GM03348 (cell line): Measurements from ENCODE around the gene MYMK.

Source experiments
- DNase-seq: peaks from one replicate; pipeline ENCODE4 v3.0.0; 2012; ENCODE audit warnings: low spot score

Gene MYMK

DNA sequence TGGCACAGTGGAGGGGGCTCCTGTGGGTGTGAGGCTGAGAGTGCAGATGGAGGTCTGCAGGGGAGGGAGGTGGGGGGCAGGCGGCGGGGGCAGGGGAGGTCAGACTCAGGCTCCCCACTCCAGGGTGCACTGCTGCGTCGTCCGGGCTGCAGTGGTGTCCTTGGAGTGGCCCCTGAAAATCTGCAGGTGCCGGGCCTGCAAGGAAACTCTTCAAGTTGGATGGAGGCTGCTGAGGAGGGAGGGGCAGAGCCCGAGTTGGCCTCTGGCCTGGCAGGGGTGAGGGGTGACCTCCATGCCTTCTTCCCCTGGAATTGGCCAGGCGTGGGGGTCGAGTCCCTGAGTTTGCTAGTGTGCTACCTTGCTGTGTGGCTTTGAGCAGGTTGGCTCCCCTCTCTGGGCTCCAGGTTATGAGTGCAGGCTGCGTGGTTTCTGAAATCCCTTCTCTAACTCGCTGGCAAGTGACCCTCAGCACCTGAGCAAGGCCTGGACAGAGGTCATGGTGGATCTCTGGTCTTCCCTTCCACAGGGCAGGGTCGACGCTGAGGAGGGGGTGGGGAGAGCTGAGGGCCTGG lies 10.6 kb upstream of the MYMK start:
- no peak for DNase-seq

DNA sequence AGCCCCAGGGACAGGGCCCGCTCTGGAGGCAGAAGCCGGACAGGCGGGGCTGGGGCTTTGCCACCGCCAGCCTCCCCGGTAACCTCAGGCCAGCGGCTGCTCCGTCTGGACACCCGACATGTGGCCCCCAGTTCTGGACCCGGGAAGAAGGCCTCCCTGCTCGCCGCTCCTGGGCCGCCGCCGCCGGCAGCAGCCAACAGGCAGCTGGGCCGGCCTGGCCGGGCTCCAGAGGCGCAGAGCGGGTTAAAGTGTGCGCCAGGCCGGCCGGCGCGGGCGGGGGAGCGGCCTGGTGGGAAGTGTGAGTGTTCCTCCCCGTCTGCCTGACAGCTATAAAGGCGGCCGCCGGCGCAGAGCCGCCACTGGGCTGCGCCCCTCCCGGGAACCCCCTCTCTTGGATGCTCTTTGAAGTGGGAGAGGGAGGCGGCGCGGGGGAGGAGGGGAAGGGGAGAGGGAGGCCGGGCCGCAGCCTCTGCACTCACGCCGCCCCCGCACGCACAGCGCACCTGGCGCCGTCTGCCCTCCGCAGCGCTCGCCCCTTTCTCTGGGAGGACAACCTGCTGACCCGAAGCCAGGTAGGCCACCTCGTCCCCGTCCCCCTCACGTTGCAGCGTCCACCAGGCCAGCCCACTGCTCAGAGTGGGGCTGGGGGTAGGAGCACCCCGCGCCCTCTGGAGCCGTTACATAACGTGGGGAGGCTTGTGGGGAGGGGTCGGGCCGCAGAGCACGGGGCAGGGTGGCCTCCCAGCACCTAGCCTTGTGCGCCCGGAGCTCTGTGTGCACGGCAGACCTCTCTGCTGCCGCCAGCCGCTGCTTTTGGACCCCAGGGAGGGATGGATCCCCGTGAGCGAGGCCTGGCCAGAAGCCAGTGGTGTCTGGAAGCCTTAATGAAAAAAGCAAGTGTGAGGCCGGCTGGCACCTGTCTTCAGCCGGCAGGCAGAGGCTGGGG lies 9.9 kb upstream of the MYMK start, which contains the start of gene ADAMTSL2:
Gene ADAMTSL2, plus strand, starts transcription at position 359 of the 946 bp plus-strand sequence. CDS start 2,009 bp downstream, outside the sequence.
- DNase-seq = peak; percentile 75

DNA sequence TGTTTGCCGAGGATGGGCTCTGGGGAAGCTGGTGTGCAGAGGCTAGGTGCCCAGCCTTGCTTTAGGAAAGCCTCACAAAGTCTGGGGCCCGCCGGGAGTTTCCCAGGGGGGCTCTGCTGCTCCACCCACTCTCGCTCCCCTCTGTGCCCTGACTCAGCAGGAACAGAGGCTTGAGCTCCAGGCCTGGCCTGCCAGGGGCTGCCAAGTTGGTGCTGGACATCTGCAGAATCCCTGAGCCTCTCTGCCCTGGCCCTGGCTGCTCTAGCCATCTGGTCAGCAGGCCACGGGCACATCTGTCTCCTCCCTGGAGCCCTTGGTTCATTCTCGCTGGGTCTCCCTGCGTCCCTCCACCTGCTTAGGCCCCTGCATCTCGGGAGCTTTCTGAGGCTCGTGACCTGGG lies 9.1 kb upstream of the MYMK start:
- peak; percentile 26 for DNase-seq

DNA sequence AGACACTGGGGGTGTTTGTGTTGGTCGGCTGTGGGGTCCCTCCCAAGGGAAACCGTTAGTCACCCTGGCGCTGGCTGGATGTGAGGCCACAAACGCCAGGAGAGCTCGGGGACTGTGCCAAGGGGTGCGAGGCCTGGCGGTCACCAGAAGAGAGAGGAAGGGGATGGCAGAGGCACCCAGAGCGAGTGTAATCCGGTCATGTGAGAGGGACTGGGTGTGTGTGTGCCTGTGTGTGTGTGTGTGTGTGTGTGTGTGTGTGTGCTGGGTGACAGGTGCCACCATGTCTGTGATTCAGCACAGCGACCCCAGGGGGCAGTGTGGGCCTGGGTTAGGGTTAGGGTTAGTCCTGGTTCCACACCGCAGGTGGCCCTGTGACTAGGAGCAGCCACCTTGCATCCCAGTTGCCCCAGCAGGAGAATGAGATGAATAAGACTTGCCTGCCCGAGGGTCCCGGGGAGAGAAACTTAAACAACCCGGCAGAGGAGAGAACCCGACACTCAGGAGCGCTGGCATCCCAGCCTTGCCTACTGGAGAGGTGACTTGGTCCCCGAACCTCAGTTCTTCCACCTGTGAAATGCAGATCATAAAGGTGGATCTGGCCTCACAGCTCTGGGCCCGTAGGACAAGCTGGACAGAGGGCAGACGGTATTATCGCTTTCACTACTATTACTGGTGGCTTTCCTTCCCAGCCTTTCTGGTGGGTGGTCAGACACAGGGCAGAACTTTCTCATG lies 8.3 kb upstream of the MYMK start:
- peak; percentile 68 for DNase-seq

DNA sequence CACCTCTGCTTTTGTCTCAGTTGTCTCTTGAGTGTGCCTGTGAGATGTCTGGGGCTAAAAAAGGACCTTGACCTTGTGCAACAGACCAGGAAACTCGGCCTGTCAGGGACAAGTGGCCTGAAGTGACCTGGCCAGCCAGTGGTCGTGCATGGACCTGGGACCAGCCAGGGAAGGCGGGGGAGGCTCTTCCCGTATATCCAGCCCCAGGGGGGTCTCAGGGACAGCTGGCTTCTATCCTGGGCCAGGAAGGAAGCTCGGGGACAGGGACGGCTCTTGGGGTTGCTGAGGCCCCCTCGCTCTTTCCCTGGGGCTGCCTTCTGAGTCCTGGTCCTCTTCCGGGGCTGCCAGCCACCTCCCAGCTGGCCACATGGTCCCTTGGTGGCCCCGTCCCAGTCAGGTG lies 6.5 kb upstream of the MYMK start:
- DNase-seq = no peak

DNA sequence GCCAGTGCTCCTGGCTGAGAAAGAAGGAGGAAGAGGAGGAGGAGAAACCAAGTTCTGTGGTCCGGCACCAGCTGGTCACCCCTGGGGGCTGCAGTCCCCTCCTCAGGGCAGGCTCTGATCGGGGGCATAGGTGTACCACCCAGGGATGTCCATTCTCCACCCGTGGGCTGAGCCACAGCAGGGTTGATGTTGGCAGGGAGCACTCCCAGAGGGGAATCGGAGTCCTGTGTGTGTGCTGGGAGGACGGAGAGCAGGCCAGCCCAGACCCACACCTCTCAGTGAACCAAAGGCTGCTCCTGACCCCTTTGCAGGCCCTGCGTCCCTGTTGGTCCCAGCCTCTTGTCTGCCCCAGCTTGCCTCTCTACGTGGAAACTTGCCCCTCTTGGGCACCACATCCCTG lies 5.1 kb upstream of the MYMK start:
- no peak for DNase-seq

DNA sequence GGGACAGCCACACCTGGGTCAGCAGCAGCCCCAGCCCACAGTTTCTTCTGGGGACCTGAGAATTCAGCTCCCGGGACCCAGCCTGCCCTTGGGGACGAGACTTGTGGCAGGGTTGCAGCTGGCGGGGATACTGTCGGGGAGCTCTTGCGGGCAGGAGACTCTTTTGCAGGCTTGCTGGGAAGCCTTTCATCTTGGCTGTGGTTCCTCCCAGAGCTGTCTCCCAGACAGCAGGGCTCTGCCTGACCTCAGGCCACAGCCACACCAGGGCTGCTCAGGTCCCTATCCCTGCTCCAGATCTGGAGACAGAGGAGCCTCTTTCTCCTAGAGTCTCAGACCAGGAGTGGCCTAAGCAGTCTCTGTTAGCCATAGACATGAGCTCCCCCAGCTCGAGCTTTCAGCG lies 4.7 kb upstream of the MYMK start:
- no peak for DNase-seq

DNA sequence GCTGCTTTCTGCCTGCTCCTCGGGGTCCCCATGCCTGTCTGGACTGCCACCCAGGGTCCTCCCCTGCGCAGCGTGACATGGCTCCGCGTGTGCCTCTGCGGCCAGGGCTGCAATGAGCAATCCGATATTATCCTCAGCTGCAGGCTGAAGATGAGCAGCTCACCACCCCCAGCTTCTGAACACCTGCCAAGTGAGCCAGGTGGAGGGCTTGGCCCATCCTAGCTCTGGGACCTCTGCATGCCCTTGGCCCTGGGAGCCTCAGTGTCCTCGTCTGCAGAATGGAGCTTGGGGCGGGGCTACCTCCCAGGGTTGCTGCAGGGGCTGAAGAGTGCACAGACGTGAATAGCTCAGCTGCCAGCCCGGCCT lies 4.1 kb upstream of the MYMK start:
- DNase-seq = no peak

DNA sequence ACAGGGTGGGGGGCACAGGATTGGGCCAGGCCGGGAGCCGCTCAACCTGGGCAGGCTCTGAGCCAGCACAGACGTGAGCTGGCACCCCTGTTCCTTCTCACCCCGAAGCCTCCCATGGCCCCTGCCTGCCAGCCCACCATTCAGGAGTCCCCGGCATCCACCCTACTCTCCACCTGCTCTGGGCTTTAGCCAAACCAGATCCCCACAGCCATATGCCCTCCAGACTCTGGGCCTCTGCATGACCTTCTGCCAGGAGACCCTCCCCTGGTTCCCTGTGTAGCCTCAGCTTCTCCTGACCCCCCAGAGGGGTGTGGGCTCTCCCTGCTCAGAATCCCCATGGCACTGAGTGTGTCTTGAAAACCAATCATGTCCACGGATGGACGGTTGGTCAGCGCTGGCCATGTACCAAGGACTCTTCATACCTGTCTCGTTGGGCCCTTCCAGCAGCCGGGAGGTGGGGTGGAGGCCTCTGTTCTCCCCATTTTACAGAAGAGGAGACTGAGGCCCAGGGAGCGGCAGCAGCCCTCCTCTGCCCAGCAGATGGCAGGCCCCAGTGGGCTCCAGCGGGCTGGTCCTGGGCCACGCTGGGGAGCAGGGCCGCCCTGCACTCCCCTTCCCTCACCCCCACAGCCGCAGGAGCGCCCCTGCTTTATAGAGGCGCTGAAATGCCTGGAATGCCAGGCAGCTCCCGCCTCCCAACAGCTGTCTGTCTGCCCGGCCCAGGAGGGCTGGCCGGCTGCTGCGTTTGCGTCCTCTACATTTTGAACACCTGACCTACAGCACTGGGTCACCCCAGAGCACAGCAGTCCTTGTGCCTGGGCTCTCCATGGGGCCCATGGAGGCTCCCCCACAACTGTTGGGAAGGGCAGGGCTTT lies 3.5 kb upstream of the MYMK start:
- DNase-seq = no peak

DNA sequence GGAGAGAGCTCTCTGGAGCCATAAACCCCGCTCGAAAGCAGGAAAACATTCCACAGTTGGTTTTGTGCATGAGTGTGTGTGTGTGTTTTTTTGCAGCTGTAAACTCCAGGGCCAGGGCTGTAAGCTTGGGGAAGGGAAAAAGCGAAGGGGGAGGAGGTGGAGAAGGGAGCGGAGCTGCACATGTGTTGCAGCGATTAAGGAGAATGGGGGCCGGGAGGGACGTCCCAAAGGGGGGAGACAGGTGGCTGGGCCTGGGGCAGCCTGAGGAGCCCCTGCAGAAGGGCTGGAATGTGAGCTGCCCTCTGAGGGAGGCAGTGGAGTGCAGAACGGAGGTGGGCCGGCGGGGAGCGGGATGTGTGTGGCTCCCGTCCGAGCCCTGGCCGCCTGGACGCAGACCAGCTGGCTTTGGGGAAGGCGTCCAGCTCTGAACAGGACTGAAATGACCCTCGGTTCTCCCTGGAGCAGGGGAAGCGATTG lies 2.7 kb upstream of the MYMK start:
- DNase-seq = no peak

DNA sequence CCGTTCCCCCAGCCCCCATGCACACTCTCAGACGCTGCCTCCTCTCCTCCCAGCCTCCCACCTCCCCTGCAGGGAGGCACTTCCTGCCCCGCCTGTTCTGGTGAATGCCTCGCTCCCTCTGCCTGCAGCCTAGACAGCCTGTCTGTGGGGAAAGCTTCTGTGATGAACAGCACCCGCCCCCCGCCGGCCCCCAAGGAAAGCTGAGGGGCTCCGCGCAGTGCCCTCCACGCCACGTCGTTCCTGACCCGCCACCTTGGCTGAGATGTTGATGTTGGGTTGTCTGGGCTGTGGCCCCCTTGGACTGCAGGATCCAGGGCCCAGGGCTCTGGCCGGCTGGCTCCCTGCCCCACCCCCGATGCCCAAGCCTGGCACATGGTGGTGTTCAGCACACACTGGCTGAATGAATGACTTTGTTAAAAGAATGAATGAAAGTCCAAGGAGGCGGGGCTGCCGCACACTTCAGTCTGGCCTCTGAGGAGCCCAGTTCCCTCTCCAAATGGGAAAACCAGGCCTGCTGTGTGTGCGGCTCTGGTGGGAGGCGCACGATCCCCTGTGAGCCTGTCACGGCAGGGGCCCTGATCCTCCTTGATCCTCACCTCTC lies 2.1 kb upstream of the MYMK start:
- DNase-seq = no peak

DNA sequence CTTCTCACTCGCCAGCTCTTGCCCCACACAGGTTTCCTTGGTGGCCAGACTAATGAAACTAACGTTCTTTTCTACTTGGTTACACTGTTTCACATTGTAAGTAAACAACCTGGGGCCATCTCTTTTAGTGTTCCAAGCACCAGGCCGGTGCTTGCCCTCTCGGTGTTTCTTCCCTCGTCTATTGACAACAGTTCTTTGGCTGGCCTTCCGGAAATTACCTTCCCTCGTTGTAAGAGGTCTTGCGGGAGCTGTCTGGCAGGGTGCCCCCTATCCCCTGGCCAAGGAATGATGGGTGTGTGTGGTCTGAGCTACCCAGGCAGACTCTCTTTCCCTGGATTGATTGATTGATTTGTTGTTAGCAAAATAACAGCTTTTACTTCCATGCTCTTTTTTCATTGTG lies 918 bp upstream of the MYMK start:
- no peak for DNase-seq

DNA sequence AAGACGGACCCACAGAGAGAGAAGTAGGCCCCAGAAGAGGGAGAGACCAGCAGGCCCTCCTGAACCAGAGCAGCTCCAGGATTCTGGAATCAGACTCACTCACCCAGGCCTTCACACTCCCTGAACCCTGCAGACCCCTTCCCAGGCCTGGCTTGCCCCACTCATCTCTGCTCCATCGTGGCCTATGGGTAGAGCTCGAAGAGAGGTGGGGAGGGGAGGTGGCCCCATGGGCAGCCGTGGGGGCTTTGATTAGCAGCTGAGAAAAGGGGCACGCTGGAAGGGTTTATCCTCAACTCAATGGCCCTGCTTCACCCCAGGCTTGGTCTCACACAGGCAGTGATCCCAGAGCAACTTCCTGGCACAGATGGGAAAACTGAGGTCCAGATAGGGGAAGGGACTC lies 613 bp downstream of the MYMK start:
- no peak for DNase-seq

DNA sequence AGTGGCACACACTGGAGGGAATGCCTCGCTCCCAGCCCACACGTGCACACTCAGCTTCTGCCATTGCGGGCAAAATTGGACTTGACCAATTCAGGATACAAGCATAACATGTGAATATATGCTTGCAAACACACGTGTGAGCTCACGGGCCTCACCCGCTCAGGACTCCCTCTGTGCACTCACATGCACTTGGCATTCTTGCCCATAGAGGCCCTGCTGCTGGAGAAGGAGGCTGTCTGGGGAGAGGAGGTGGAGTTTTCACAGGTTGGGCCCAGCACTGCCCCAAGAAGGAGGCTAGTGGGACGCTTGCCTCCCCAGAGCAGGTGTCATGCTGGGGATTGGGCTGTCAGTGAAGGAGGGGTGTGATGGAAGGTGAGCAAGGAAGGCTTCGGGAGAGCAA lies 1.7 kb downstream of the MYMK start:
- no peak for DNase-seq

DNA sequence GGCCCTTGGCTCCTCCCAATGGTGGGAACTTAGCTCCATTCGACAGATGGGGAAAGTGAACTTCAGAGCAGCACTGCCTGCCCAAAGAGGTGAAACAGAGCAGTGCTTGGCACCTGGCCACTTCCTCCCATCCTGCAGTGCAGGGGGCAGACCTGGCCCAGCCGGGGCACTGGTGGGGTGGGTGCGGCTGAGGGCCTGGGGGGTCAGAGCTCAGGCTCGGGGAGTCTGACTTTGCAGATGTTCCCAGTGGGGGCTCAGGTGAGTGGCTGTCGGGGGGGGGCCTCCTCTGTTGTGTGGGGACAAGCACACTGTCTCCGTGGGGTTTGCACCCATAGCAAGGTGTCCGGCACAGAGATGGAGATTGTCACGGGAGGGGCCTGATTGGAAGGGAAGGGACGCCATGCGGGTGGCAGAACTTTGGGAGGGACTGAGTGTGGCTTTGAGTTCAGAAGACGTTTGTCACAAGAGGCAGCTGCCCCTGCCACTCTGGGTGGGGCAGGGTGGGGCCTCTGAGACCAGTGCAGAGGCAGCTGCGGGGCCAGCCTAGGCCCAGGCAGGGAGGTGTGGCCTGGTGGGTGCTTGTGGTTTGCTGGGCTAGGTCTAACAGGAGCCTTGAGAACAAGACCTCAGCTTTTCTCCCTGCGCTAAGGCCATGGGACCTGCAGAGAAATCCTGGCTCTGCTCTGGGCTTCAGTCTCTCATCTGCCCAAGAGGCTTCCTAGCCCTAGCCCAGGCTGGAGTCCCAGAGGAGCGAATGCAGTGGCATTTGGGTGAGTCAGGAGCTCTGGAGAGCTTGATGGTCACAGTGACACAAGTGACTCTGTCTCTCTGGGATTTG lies 2.5 kb downstream of the MYMK start:
- DNase-seq = no peak

DNA sequence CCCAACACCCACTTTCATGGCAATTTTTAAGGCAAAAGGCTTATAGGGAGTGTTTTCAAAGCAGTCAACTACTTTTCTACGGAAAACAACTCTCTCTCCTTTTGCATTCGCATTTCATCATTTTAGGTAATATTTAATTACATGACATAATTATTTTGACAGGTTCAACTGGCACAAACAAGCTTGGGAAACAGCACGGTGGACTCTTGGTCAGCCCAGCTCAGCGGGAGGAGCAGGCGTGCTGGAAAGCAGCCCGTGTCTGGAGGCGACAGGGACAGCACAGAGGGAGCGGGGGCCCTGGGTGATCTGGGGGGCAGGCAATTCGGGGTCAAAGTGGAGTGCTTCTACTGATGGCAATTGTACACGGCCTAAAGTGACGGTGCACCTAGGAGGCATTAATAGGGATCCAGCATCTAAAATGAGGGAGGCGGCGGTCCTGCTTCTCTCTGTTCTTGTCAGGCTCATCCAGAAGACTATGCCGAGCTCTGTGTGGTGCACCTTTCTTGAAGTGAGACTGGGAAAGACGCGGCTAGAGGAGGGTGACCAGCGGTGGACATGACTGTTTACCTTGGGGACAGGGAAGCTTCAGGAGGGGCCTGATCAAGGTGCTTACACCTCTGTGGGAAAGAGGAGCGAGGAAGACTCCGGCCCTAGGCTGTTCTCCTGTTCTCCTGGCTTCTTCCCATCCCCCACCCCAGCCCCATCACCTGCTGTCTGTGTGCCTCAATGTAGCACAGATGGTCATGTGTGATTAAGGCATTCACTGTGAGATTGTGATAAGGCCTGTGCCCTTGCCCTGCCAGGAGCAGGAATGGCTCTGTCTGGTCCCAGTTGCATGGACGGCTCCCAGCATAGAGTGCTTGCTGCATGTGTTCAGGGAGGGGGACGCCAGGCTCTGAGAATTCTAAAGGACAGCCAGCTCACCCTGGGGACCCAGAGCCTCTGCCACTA lies 3.4 kb downstream of the MYMK start:
- no peak for DNase-seq

DNA sequence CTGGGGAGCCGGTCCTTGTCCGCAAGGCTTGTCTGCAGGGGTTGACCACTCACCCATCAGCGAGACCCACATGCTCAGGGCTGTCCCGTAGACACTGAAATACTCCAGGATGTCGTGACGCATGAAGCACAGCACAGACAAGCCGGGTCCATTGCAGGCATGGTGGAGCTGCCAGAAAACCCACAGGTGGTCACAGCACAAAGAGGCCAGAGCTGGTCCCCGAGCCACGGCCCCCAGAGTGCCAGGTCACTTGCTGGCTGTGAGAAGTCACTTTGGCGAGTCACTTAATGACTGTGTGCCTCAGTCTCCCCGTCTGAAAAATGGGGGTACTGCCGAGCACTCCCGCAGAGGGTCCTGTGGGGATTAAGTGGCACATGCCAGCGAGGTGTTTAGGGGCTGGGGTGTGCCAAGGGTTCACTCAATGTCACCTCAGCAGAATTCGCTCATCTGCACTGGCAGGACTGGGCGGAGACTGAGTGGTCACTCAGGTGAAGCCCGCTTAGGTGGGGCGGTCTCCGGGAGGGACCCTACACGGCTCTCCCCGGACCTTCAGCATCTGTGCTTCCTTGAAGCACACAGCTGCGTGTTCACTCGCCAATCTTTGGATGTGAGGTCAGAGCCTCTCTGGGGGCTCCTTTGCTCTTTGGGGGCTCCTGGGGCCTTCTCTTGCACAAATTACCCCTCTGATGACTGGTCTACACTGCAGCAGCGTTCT lies 4.5 kb downstream of the MYMK start:
- no peak for DNase-seq

DNA sequence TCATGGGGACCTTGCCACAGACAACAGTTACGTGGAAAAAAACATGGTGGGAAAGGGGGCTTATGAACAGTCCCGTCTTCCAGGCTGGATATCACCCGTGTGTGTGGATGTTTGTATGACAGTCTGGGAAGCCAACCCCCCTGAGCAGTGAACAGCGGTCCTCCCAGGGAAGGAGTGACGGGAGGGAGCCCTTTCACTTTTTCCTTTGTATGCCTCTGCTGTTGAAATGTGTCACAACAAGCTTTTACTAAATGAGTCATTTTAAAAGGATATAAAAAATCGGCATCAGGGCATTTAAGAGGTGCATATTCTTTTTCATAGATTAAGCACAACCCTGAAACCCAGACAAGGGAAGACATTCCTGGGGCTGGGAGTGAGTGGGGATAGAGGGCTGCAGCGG lies 5.1 kb downstream of the MYMK start:
- DNase-seq = no peak
